Psoas muscle (tissue), 8 donors: ENCODE results near the gene DBR1. TPM values are rescaled to one million over a fixed set of nuclear protein-coding genes. Genes with fewer than 3 reads are reported as not detected.

Source experiments
- ATAC-seq, 4 donors: fragments of 200-7000 bp; cut with Tn5 transposase; one replicate each; pipeline ENCODE4 v1.9.1; 2020; ENCODE audit warnings: moderate library complexity in 3 of 4, mild to moderate bottlenecking in 2 of 4
- DNase-seq, 2 donors: peaks; one replicate each; pipeline ENCODE4 v3.0.0-alpha.2; 2020
- H3K27ac ChIP-seq: fragments of 200-600 bp; one replicate; pipeline ENCODE4 v1.8.0; 2022
- H3K27me3 ChIP-seq, 3 donors: fragments of 200-600 bp in 1 of 3; one replicate each; pipeline versions ENCODE4 v1.6.1 to v1.8.0; 2013 to 2022; ENCODE audit warnings: low read length in 2 of 3, mild to moderate bottlenecking in 2 of 3, moderate library complexity in 1 of 3; ENCODE audit not compliant: insufficient read depth in 3 of 3
- H3K36me3 ChIP-seq, 2 donors: fragments of 200-600 bp in 1 of 2; one replicate each; pipeline versions ENCODE4 v1.6.1 to v1.8.0; 2013 to 2022; ENCODE audit warnings: low read depth in 1 of 2, mild to moderate bottlenecking in 1 of 2, moderate library complexity in 1 of 2; ENCODE audit not compliant: insufficient read depth in 1 of 2
- H3K4me1 ChIP-seq: fragments of 200-600 bp; one replicate; pipeline ENCODE4 v1.8.0; 2022
- H3K4me3 ChIP-seq: fragments of 200-600 bp; one replicate; pipeline ENCODE4 v1.8.0; 2022; ENCODE audit warnings: mild to moderate bottlenecking
- H3K9me3 ChIP-seq: fragments of 200-600 bp; one replicate; pipeline ENCODE4 v1.8.0; 2022
- WGBS, 3 donors: extraction: QIAGEN DNeasy Blood & Tissue Kit; methylation state at CpG; one replicate each; pipeline versions ENCODE4 v1.1.6 to v1.1.7; 2013; 5-methylcytosine and 5-hydroxymethylcytosine counted together
- intact Hi-C, 2 donors: fragments of 100-400 bp; cut with DNase I; formaldehyde crosslinking; loops; one replicate each; pipeline versions ENCODE4 v1.11.0 to v1.14.2; 2022
- long read RNA-seq, 2 donors: library from polyadenylated mRNA; unstranded; transcript quantifications; one replicate each; pipeline ENCODE4 v2.0.0, GENCODE V29; 2021
- polyA plus RNA-seq, 3 donors: library from polyadenylated mRNA; stranded (reverse); fragments of 200-250 nt; gene quantifications; one replicate each; pipeline ENCODE4 v1.2.3, GENCODE V29; 2013
- total RNA-seq, 4 donors: library from RNA; stranded (reverse); fragmentation: NEBNext Ultra II Directional in 2 of 4; extraction: Animal tissue kit (Norgen Biotek cat#: 25700) in 2 of 4; gene quantifications; one replicate each; pipeline versions ENCODE4 v1.2.1 to v1.2.4, GENCODE V29; 2021 to 2023
- TF ChIP-seq, protein P1 (sequence below): fragments of 200-600 bp; IDR thresholded peaks from one replicate; pipeline ENCODE4 v1.8.0; 2022; ENCODE audit warnings: antibody characterized with exemption
- donor health status: healthy with polysubstance abuse.
- donor health status: DM: no; HTN: no; CAD: no; lungs with moderate emphysema.
- donor health status: Bipolar disorder and iron deficiency.
- donor health status: healthy.
- donor health status: DM: yes; HTN: yes; CAD: no.
- donor health status: DM: no; HTN: no; CAD: no.
- donor health status: DM: no; HTN: no; CAD: no.
- donor health status: DM: yes; HTN: yes; CAD: no.

The DBR1 gene, protein sequence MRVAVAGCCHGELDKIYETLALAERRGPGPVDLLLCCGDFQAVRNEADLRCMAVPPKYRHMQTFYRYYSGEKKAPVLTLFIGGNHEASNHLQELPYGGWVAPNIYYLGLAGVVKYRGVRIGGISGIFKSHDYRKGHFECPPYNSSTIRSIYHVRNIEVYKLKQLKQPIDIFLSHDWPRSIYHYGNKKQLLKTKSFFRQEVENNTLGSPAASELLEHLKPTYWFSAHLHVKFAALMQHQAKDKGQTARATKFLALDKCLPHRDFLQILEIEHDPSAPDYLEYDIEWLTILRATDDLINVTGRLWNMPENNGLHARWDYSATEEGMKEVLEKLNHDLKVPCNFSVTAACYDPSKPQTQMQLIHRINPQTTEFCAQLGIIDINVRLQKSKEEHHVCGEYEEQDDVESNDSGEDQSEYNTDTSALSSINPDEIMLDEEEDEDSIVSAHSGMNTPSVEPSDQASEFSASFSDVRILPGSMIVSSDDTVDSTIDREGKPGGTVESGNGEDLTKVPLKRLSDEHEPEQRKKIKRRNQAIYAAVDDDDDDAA
- total RNA-seq (1 to 10 TPM; 4.3 to 8.1 (median 5.9) TPM), polyA plus RNA-seq (10 to 100 TPM in 1 of 3 donors, 1 to 10 TPM in 2; 5.6 to 13.6 (median 9.6) TPM)
- long read RNA-seq, donor 1, partial matches to known transcripts = 1 of 3 reads
- long read RNA-seq, donor 1, other reads (novel, unspliced or antisense) = 0 of 3 reads
- long read RNA-seq, donor 2, transcript DBR1-201 (8 exons, 2,666 nt) = major isoform, 15 of 17 reads
- long read RNA-seq, donor 2, partial matches to known transcripts = 1 of 17 reads
- long read RNA-seq, donor 2, other reads (novel, unspliced or antisense) = 1 of 17 reads

DNA sequence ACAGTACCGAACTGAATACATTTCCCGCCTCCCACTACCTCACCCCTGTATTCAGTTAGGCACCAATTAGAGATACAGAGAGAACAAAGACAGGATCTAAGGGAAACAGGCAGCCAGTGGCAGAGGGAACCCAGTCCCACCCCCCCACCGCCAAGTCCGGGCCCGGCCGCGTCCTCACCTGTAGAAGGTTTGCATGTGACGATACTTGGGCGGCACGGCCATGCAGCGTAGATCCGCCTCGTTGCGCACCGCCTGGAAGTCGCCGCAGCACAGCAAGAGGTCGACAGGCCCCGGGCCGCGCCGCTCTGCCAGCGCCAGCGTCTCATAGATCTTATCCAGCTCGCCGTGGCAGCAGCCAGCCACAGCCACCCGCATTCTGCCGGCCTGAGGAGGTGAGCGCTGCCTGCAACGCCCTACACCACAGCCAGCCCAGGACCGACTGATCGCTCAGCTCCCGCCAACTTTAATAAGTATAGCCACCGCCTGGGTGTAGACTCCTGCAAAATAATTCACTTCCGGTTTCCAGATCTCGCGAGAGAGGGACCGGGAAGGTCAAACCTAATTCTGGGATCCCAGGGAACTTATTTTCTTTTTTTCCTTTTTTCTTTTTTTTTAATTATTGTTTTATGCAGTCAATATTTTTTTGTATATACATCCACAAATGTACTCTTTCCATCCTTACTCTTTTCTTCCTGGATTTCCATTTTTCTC lies at the start of gene DBR1:
TSS of gene DBR1 (minus strand) at position 501 of the 711 bp plus-strand sequence. CDS start at position 375, 126 bp downstream.
- TF ChIP-seq, protein P1, sequence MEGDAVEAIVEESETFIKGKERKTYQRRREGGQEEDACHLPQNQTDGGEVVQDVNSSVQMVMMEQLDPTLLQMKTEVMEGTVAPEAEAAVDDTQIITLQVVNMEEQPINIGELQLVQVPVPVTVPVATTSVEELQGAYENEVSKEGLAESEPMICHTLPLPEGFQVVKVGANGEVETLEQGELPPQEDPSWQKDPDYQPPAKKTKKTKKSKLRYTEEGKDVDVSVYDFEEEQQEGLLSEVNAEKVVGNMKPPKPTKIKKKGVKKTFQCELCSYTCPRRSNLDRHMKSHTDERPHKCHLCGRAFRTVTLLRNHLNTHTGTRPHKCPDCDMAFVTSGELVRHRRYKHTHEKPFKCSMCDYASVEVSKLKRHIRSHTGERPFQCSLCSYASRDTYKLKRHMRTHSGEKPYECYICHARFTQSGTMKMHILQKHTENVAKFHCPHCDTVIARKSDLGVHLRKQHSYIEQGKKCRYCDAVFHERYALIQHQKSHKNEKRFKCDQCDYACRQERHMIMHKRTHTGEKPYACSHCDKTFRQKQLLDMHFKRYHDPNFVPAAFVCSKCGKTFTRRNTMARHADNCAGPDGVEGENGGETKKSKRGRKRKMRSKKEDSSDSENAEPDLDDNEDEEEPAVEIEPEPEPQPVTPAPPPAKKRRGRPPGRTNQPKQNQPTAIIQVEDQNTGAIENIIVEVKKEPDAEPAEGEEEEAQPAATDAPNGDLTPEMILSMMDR = no peak
- peak within 1 kb of the TSS; percentile 83 for H3K27ac ChIP-seq
- peaks cover 18% of the 10 kb centered on the region for H3K4me1 ChIP-seq
- DNase-seq = peak; percentile 64 to 79
- ATAC-seq = peak; percentile 89 to 97 (median 94)
- peak within 1 kb of the TSS; percentile 86 for H3K4me3 ChIP-seq
- H3K27me3 ChIP-seq = no peaks in the 10 kb centered on the region
- H3K36me3 ChIP-seq = peaks cover 3 to 29% of the 10 kb centered on the region in 2 donors
- WGBS, 3 donors = 0 to 1% (median 0%) methylated on average over 38 of the region's 38 CpGs
- intact Hi-C loops = no loop called here
- no peaks in the 10 kb centered on the region for H3K9me3 ChIP-seq

DNA sequence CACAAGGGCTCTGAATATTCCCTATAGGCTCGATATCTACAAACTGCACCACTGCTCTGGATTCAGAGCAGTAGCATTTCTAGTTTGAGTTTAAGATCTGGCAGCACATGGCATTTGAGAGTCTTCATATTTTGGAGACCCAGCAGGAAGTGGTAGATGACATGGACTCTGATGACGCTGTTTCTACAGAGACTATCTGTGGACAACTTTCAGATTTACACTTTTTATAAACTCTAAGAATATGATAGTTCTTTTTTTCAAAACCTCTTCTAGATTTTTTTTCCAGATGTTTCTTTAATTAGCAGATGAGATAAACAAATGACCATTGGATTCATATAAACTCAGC lies 48.2 kb upstream of the DBR1 start:
- intact Hi-C loops = no loop called here
- TF ChIP-seq, protein P1 = no peak
- Histone ChIP-seq H3K36me3 (peaks cover 0 to 63% of the 10 kb centered on the region in 2 donors), H3K4me1 (peaks cover 5% of the 10 kb centered on the region), H3K4me3 (no peak overlapping the region), H3K27me3 (no peaks in the 10 kb centered on the region), H3K27ac (no peak overlapping the region), H3K9me3 (no peaks in the 10 kb centered on the region)
- WGBS, 3 donors = 84 to 88% (median 86%) methylated on average over 2 of the region's 2 CpGs
- ATAC-seq (no peak), DNase-seq (no peak)

DNA sequence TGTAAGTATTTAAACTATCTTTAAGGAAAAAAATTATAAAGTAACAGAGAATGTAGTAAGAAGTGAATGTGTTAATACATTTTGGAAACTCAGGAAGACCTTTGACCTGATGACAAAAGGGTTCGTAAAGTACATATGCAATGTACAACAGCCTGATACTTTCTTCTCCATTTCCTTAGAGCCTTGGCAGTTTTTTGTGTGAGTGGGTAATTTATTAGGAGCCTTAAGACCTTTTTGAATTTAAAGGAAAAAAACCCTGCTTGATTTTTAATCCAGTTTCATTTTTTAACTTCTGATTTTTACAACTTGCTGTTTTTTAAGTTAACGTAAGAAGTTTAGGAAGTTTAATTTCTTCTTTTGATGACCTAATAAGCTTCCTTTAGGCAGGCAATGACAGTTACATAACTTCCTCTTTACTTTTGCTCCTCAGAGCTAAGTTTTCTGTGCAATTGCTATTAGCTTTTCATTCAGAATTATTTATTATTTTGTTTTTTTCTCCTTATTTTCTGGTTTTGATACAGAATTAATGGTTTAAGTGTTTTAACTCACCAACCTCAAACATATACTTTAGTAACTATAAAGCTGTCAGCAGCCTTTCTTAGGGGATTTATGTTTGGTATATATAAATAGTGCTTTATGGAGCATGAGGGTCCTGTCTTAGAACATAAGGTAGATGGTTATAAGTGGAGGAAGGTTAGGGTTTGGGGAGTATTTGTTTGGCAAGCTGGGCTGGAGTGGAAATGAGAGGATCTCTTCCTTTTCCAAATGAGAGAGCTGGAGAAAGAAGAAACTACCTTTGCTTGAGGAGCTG lies 47.6 kb upstream of the DBR1 start:
- TF ChIP-seq, protein P1 = no peak
- H3K9me3 ChIP-seq = no peaks in the 10 kb centered on the region
- intact Hi-C loops = no loop called here
- peaks cover 0 to 58% of the 10 kb centered on the region in 2 donors for H3K36me3 ChIP-seq
- peaks cover 5% of the 10 kb centered on the region for H3K4me1 ChIP-seq
- 62 to 80% (median 65%) methylated on average over 2 of the region's 2 CpGs for WGBS, 3 donors
- ATAC-seq = no peak
- DNase-seq = no peak
- no peak overlapping the region for H3K27ac ChIP-seq
- no peaks in the 10 kb centered on the region for H3K27me3 ChIP-seq
- H3K4me3 ChIP-seq = no peak overlapping the region

DNA sequence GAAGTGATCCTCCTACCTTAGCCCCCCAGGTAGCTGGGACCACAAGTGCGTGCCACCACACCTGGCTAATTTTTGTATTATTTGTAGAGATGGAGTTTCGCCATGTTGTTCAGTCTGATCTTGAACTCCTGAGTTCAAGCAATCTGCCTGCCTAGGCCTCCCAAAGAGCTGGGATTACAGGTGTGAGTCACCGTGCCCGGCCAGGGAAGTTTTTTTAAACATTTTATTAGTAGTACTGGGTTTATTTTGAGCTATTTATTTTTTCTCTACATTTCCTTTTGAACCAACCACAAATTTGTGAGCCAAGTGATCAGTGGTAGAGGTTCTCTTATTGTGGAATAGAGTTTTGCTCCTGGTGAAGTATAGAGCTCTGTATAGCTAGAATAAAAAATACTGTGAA lies 46.1 kb upstream of the DBR1 start:
- WGBS, 3 donors = 91 to 97% (median 95%) methylated on average over 4 of the region's 4 CpGs
- peaks cover 0 to 50% of the 10 kb centered on the region in 2 donors for H3K36me3 ChIP-seq
- intact Hi-C loops = no loop called here
- no peaks in the 10 kb centered on the region for H3K27me3 ChIP-seq
- ATAC-seq (peak in 1 of 4 donors; percentile 41), DNase-seq (no peak)
- H3K27ac ChIP-seq = no peak overlapping the region
- TF ChIP-seq, protein P1 = no peak
- H3K9me3 ChIP-seq = no peaks in the 10 kb centered on the region
- peaks cover 5% of the 10 kb centered on the region for H3K4me1 ChIP-seq
- H3K4me3 ChIP-seq = no peak overlapping the region
